NCI-H69 (cell line): ENCODE measurements around the gene ANAPC2.
A peak's percentile ranks its signal among the peaks of the same experiment; 100 is the strongest.

Source experiments
- DNase-seq: peaks from one replicate; lab custom pipeline; 2025; lab: John Stamatoyannopoulos, UW

ANAPC2 gene, protein sequence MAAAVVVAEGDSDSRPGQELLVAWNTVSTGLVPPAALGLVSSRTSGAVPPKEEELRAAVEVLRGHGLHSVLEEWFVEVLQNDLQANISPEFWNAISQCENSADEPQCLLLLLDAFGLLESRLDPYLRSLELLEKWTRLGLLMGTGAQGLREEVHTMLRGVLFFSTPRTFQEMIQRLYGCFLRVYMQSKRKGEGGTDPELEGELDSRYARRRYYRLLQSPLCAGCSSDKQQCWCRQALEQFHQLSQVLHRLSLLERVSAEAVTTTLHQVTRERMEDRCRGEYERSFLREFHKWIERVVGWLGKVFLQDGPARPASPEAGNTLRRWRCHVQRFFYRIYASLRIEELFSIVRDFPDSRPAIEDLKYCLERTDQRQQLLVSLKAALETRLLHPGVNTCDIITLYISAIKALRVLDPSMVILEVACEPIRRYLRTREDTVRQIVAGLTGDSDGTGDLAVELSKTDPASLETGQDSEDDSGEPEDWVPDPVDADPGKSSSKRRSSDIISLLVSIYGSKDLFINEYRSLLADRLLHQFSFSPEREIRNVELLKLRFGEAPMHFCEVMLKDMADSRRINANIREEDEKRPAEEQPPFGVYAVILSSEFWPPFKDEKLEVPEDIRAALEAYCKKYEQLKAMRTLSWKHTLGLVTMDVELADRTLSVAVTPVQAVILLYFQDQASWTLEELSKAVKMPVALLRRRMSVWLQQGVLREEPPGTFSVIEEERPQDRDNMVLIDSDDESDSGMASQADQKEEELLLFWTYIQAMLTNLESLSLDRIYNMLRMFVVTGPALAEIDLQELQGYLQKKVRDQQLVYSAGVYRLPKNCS

GRCh38 chr9:137188490-137189296 lies at the start of gene ANAPC2, which contains the start of gene SSNA1:
Gene ANAPC2, minus strand, starts transcription at chr9:137188560. Its CDS starts 28 bp downstream, at chr9:137188532.
Gene SSNA1, plus strand, starts transcription at chr9:137188676. Its CDS starts 51 bp downstream, at chr9:137188727.
- DNase-seq: peak; percentile 97

DNA sequence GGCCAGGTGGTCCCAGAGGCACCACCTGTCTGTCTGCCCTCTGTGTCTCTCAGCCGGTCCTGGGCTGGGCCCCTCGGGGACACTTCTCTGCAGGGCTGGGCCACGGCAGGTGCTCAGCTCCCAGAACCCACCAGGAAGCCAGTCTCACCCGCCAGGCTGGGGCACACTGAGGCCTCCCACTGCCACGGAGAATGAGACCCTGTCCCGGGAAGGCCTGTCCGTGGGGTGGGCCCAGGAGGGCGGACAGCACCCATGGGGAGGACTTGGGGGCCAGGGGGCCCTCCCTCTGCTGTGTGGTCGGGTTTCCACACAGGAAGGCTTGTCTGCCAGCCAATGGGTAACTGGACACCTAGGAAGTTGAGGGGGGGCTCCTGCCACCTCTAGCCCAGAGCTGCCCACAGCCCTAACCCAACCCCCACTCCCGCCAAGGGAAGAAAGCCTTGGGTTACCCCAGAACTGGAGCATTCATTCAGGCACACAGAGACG lies 48.6 kb upstream of the ANAPC2 start:
- peak; percentile 48 for DNase-seq

- DNase-seq: peak; percentile 93
Measured at GRCh38 chr9:137236238-137236935, 48.0 kb upstream of the ANAPC2 start.

DNA sequence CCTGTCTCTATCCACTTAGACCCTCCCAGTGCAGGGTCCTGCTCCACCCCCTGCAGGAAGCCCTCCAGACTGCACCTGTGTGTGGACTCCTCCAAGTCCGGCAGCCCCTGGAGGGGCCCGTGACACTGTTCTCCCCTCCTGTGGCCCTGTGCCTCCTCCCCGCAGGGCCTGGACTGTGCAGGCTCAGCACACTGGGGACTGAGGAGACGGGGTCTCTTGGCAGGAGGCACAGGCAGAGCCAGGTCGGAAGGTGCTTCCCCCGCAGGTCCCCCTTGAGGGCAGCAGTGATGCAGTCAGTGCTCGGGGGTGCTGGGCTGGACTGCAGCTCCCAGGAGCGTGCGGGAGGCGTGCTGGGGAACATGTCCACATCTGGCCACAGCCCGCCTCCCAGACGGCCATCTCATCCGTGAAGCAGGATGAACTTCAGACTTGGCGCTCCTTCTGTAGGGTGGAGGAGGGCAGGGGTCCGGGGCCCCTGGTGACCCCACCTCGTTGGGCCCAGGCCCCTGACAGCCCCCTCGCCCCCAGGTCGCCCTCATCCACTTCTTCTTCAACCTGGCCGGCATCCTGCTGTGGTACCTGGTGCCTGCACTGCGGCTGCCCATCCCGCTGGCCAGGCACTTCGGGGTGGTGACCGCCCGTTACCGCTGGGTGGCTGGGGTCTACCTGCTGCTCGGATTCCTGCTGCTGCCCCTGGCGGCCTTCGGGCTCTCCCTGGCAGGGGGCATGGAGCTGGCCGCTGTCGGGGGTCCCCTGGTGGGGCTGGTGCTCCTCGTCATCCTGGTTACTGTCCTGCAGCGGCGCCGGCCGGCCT lies 47.3 kb upstream of the ANAPC2 start:
- DNase-seq: no peak

GRCh38 chr9:137234758-137235423 lies 46.5 kb upstream of the ANAPC2 start:
- DNase-seq: no peak

DNA sequence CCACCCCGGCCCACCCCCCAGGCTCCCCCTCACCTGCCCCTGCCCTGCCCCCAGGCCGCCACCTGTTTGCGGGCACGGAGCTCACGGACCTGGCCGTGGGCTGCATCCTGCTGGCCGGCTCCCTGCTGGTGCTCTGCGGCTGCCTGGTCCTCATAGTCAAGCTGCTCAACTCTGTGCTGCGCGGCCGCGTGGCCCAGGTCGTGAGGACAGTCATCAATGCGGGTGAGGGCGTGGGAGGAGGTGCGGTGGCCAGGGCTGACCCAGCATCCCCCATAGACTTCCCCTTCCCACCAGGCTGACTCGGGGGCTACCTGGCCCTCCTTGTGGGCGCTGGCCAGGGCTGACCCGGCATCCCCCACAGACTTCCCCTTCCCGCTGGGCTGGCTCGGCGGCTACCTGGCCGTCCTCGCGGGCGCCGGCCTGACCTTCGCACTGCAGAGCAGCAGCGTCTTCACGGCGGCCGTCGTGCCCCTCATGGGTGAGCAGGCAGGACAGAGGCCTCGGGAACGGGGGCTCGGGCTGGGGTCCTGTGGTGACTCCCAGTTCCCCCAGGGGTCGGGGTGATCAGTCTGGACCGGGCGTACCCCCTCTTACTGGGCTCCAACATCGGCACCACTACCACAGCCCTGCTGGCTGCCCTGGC lies 45.8 kb upstream of the ANAPC2 start:
- peak; percentile 43 for DNase-seq

DNA sequence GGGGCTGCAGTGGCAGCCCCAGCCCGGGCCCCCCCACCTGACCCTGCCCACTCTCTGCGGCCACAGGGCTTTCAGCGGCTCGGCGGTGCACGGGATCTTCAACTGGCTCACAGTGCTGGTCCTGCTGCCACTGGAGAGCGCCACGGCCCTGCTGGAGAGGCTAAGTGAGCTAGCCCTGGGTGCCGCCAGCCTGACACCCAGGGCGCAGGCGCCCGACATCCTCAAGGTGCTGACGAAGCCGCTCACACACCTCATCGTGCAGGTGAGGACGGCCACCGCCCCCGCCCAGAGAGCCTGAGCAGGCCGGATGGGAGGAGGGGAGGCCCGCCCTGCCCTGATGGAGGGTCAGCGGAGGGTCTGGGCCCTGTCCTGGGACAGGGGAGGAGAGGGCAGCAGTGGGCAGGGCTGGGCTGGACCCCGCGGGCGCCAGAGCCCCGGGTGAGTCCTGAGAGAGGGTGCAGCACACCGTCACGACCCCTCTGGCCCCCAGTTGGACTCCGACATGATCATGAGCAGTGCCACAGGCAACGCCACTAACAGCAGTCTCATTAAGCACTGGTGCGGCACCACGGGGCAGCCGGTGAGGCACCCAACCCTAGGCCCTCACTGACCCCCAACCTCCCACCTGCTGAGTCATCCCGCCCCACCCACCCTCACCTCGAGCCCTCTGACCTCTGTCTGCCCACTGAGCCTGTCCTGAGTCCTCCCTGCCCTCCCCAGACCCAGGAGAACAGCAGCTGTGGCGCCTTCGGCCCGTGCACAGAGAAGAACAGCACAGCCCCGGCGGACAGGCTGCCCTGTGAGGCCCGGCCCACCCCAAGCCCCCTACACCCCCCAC lies 45.0 kb upstream of the ANAPC2 start:
- DNase-seq: peak; percentile 37

DNA sequence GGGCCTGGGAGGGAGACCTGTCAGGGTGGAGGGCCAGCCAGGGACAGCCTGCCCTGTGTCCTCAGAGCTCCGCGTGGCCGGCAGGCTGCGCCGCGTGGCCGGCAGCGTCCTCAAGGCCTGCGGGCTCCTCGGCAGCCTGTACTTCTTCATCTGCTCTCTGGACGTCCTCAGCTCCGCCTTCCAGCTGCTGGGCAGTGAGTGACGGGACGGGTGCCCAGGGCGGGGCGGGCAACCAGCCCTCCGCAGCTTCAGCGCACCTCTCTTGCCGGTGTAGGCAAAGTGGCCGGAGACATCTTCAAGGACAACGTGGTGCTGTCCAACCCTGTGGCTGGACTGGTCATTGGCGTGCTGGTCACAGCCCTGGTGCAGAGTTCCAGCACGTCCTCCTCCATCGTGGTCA lies 44.1 kb upstream of the ANAPC2 start:
- DNase-seq: no peak

DNA sequence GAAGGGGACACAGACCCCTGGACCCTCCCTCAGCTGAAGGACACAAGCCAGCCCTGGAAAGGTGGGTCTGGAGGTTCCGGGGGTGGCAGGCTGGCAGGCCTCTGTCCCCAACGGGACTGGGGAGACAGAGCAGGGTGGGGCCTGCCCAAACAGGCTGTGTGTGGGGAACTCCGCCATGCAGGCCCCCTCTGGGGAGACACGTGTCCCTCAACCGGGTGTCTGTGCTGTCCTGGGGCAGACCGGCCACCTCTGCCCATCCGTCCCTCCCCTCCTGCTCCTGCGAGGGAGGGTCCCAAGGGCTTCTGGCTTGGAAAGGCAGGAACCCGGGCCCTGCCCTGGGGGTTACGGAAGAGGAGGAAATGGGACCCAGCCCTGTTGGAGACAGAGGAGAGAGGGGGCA lies 43.7 kb upstream of the ANAPC2 start:
- DNase-seq: no peak

- no peak for DNase-seq
Measured at GRCh38 chr9:137231372-137232039, 43.1 kb upstream of the ANAPC2 start.

GRCh38 chr9:137230705-137231371 lies 42.5 kb upstream of the ANAPC2 start, which contains the start of gene SLC34A3:
Gene SLC34A3, plus strand, starts transcription at chr9:137230901. Its CDS starts 802 bp downstream, at chr9:137231703.
- DNase-seq: no peak

GRCh38 chr9:137229903-137230704 lies 41.7 kb upstream of the ANAPC2 start:
- DNase-seq: no peak

- DNase-seq: no peak
Measured at GRCh38 chr9:137228968-137229896, 40.9 kb upstream of the ANAPC2 start.

- no peak for DNase-seq
Measured at GRCh38 chr9:137228506-137228967, 40.2 kb upstream of the ANAPC2 start.

DNA sequence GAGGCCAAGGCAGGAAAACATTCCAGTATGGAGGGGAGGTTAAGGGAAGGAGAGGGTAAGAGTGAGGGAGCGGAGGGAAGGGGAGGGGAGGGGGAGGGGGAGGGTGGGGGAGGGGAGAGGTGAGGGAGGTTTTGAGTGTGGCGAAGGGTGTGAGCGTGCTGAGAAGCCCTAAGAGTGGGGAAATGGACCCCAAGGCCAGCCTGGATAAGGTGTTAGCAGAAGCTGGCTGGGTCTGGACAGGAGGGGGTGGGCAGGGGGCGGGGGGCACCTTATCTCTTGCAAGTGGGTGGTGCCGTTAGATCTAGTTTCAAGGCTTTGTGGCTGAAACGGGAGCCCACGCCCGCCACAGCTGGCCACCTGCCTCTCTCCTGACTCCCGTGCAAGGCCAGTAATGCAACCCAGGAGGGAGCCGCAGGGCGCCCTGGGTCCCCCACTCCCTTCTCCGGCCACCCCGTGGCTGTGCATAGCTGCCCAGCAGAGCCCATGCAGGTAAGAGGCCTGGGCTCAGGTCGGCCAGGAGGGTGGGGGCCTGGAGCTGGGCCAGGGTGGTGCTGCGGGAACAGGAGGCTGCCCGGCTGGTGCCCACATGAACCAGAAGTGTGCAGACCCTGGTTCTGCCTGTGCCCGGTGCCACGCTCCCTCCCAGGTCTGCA lies 39.6 kb upstream of the ANAPC2 start:
- no peak for DNase-seq
